ENCODE data around the gene RAB31.

The RAB31 gene

DNA sequence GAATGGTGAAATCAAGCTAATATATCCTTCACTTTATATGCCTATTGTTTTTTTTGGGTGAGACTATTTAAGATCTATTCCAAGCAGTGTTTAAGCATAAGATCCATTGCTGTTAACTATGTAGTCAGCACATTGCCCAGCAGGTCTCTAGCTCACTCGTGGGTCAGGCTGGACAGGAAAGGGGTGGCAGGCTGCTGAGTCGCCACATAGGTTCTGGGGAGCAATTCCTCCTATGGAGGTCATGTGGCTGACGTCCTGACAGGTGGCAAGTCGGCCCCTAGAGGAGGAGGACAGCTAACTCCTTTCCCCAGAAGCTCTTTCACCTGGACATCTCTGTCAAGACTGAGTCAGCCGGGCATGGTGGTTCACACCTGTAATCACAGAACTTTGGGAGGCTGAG lies 13.9 kb upstream of the RAB31 start:
- no peak for DNase-seq

DNA sequence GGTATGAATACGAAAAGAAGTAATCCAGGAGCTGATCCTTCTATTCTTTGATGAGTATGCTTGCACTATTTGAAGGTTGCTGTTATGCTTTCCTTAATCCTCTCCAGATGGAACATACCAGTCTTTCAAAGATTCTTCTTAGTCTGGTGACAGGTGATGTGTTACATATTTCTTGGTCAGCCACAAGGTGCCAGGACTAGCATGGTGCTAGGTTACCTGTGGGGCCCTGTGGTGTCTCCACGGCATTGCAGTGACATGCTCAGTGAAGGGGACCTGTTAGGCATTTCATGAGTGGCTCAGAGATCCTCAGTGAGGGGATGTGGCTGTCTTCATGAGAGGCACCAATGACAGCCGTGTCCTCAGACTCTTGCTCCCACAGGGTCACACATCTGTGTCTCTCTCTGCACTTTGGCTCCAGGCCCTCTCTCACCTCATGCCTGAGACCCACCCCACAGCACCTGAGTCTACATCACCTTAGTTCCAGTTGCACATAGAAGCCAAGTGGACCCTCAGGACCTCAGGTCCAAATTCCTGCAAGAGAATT lies 13.1 kb upstream of the RAB31 start:
- no peak for DNase-seq

DNA sequence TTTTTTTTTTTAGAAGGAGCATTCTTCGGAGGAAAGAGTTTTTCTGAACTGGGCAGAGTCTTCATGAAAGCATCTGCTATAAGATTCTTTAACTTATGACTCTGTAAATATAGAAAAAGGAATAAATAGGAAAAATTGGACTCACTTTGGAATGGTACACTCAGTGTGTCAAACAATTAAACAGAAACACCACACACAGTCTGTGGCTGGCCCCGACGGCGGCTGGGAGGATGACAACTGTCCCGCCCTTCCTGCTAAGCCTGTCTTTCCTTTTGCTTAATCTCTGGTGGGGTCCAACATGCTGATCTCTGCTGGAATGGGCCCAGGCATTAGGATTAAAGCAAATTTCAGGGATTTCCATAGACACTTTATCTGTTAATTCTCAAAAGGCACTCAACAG lies 12.5 kb upstream of the RAB31 start:
- DNase-seq: no peak

DNA sequence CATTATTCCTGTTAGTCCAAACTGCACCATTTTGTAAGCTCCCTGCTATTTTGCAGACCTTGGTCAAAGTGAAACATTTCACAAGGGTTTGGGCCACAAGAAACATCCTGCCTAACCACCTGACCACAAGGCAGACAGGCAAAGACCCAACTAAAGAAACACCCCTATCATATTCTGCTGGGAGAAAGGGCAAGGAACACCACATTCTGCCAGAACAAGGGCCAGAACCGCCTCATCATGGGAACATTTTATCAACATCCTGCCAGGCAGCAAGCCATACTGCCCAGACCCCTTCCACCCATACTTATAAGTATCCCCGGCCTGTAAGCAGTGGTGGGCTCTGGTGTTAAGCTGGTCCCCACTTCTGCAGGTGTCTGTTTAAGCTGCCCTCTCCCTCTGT lies 12.0 kb upstream of the RAB31 start:
- no peak for DNase-seq

DNA sequence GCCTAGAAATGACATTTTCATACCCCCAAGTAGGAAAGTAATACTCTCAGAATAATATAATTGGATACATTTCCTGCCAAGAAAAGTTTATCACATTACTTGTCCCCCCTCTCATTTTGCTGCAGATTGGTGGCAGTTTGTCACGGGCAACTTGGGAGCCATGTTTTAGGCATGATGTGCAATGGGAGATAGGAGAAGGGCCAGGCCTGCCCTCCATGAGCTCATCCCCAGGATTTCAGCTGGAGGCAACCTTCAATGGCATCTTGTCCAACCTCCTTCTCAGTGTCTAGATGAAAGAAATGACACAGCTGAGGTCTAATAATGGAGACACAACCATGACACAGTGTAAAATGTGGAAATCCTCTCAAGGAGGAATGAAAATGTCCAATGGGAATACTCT lies 11.4 kb upstream of the RAB31 start:
- DNase-seq: no peak

DNA sequence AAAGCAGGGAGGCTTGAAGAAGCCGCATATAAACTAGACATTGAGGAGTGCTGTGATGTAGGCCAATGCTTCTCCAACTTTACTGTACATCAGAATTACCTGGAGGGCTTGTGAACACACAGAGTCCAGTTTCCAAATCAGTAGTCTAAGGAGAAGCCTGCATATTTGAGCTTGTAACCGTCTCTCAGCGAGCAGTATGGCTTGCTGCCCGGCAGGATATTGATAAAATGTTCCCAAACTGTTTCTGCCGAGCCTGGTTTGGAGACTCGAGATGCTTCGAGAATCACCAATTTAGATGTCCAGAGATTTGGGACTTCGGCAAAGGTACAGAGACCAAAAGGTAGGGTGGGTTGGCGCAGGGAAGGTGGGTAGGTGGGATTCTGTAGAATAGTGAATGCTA lies 11.0 kb upstream of the RAB31 start:
- no peak for DNase-seq

DNA sequence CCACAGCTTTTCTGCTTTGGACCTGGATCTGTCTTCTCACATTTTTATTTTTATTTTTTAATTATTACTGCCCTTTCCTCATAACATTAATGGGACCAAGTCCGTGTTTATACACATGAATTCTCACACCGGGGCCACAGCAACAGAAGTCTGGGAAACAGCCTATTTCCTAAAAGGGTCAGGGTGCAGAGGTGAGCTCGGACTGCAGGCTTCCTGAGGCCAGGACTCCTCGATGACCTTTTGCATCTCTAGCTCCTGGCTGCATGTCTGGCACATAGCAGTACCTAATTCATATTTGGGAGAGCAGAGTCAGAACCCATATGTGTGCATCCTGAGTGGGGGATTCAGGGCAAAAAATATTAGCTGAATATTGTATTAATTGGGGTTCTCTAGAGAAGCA lies 9.6 kb upstream of the RAB31 start:
- no peak for DNase-seq

DNA sequence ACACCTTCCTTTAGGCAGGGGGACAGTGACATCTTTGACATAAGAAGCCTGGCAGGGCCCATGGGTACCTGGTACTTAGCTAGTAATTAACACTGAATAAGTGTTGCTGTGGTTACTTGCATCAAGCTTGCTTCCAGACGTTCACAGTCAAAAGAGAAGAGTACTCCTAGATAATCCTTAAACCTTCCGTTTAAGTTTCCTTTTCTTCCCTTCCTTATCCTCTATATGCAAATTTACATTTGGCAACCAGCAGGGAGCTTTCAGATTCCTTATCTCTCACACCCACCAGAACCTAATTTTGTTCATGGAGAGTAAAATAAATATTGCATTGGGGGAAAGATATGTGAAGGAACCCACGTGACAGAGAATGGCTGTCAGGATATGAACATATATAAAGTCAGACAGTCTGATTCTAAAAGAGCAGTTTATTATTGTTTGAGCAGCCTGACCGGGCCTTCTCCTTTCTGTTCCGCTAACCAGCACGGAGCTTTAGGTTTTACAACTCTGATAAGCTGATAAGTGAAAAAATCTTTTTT lies 7.8 kb upstream of the RAB31 start:
- peak in 1 of 2 donors; percentile 56 for DNase-seq

DNA sequence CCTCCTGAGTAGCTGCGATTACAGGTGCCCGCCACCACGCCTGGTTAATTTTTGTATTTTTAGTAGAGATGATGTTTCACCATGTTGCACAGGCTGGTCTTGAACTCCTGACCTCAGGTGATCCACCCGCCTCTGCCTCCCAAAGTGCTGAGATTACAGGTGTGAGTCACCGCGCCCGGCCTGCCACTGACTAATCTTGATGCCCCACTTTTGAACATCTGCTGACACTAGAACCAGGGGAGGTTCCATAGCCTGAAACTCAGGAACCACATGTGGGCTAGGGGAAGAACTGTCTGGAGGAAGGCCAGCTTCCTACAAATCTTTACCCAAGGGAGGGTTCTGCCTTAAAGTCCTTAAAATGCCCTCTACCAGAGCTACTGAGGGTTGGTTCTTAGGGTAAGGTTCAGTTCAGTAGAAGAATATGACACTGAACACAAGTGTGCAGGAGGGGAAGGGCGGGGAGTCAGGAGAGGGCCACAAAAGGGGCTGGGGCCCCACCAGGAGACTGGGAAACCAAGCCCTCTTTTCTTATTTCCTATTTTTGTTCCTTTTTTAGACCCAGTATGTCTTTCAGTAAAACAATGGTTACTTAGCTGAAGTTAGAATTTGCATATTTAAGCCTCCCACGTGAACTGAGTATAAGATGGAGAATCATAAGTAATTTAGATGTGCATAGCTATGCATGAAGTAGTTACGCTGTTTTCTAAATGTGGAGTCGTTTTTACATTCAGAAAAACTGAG lies 6.3 kb upstream of the RAB31 start:
- DNase-seq: peak; percentile 56 to 75

DNA sequence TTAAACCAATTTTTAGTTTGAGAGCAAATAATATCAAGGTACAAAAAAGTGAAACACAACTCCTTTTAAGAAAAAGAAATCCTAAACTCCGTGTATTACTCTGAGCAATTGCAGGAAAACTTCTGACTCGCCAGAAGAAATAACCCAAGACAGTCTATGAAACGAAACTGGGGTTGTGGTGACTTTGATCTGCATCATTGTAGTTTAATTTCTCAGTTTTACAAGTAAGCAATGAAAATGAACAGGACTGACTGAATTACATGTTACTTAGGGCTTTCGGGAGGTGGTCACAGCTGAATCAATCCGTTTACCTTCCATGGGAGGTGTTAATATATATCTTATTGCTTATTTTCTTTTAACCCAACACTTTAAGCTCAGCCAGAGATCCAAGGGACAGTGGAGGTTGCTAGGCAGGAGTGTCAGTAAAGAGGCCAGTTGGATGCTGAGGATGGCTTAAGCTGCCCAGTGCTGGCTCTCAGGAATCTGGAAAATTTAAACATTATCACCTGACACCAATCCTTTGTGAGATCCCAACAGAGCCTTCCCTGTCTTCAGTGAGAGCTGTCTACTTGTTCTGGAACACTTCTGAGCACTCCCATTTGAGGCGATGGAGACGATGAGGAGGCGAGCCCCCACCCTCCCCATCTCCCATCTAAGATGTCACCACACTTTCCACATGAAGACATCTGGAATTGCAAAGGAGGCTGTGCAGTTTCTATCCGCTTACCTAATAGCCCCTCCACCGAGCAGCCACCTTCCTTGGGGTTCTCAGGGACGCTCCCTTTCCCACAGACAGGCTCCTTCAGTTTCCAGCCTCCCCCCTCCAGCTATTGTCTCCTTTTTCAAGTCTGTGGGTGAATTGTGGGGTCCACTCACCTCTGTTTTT lies 3.6 kb upstream of the RAB31 start:
- no peak for DNase-seq

DNA sequence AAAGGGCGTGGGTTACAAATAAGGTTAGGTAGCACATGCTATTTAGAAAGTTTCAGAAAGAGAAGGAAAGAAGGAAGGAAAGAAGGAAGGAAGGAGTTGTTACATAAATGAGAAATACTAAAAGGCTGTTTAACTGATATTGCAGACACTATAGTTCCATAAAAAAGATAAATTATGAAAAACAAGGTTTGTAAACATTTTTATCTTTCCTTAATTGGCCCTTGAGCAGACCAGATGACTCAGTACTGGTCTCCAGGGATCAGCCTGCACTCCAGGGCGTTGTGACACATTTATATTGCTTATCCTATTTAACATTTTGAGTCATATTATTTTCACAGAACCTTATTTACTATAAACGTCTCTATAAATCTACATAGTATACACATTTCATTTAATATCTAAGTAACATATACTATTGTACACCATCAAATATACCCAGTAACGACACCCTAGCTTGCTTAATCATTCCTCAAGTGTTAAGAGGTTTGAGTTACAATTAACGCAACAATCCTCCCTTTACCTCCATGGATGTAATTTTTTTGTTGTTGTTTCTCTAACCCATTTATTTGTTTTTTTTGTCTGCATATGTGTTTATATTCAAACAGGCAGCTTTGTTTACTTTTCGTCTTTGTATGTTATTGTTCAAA lies 2.8 kb upstream of the RAB31 start:
- no peak for DNase-seq

DNA sequence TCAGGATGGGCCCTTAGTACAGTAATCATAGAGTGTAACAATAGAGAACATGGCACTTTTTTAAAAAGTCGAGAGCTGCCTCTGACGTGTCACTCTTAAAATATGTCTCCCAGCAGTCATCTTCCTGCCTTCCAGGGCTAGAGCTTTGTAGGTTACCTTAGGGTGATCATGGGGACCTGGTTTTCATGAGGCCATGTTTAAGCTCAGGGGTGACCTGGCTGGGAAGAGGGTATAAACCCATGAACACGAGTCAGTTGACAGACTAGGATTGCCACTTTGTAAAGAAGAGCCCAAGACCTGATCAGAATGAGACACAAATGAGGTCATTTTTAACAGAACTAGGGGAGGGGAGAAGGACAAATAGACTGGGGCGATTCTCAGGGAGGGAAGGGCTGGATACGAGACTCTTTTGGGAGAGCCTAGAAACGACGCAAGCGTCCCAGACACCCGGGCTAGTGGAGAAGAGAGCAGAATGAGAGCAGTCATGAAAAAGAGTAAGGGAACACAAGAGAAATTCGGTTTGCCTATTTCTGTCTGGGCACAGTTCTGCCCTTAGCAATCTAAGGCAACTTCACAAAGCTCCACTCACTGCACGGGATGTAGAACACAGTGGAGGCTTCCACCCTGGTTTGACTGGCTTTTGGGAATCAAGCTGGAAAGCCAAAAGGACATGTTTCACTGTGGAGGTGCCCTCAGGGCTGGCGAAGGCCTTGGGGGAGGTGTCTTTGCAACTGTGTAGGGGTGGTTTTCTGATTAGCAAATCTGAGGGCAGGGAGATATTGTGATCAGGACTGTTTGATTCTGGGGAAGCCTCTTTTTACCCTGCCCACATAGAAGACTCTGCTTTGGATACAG lies 1.8 kb upstream of the RAB31 start:
- no peak for DNase-seq

DNA sequence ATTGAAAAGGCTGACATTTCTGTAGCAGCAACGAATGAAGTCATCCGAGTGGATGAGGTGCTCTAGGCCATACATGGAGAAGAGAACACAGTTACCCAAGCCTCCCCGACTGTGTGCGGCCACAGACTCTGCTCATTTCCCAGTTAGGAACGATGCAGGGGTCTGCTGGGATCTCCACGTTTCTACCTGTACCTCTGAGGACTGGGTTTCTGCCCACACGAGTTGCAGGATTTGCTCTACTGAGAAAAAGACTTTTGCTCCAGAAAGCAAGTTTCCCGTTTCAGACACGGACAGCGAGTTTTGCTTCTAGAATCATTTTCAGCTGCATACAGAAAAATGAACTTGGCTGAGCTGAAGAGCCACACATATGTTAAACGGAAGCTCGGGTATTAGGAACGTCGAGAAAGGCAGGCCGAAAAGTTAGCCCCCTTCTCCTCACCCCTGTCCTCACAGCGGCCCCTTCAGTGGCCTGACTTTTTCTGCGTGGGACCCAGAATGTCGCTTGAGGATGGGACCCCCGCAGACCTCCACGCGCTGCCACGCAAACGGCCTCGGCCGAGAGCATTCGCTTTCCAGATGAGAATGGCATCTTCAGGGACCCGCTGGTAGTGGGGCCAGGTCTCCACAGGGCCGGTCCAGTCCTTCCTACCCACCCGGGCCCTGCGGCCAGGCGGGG lies 582 bp upstream of the RAB31 start:
- DNase-seq: no peak

DNA sequence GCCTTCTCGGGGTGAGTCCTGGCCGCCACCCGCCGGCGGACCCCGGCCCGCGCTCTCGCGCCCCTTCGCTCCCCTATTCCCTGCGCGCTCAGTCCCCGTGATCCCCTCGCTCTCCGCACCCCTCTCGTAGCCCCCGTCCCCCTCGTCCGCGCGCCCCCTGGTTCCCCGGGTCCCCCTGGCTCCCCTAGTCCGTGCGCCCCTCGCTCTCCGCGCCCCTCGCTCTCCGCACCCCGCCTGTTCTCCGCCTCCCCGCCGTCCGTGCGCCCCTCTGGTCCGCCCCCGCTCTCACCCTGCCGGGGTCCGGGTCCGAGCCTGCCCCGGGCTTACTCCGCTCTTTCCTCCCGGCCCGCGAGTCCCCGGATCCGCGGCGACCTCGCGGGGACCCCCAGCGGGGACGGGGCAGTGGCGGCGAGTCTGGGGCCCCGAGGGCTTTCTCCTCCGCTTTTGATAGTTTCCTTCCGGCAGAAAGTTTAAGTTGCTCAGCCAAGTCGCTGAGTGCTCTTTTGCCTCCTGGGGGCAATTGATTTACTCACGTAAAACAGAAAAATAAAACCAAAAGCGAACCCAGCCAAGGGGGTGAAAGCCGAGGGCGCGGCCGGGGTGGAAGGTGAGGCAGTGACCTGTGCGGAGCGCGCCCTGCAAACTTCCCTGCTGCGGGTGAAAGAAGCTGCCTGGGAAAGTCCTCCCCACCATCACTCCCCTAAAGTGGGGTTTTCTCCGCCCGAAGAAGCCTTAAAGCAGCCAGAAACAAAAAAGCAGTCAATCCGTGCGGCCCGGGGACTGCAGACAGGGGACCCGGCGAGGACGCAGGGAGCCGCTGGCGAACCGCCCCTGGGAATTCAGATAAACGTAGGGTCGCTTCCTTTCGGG lies 568 bp downstream of the RAB31 start:
- DNase-seq: peak in 1 of 2 donors; percentile 38

DNA sequence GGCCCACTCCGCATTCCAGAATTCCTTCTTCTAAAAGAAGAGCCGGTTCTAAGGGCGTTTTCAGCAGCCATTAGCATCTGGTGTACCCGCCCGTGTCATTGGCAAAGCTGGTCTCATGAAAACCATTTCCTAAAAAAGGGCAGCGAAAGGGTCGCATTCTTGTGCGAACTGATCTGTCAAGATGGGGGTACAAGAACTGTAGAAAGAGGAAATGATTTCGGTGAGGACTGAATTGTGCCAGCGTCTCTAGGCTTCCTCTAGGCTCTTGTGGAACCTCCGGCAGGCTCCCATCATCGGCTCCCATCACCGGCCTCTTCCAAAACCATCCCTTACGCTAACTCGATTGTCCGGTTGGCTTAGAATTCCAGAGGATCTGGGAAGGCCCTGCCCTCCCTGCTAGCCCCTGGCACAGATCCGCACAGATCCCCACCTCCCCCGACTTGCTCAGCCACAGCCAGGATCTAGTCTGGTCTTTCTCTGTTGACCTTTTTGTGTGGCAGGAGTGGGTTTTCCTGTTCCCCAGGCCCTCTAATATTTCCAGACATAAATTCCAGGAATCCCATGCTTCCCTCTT lies 1.3 kb downstream of the RAB31 start:
- peak in 1 of 2 donors; percentile 38 for DNase-seq

DNA sequence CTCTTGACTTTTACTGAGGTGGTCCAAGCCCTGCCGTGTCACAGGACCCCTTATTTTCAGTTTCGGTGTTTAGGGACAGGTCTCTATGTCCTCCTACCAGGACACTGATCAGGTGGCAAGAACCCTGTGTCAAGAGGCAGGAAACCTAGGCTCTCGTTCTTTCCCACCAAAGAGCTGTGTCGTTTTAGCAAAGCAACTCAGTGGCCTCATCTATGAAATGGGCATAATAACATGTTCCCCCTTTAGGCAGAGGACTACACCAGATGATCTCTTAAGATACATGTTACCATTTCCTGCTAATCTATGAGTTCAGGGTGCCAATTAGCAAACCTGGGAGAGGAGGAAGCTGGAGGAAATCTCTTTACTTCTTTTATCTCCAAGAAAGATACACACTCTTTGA lies 1.9 kb downstream of the RAB31 start:
- no peak for DNase-seq

DNA sequence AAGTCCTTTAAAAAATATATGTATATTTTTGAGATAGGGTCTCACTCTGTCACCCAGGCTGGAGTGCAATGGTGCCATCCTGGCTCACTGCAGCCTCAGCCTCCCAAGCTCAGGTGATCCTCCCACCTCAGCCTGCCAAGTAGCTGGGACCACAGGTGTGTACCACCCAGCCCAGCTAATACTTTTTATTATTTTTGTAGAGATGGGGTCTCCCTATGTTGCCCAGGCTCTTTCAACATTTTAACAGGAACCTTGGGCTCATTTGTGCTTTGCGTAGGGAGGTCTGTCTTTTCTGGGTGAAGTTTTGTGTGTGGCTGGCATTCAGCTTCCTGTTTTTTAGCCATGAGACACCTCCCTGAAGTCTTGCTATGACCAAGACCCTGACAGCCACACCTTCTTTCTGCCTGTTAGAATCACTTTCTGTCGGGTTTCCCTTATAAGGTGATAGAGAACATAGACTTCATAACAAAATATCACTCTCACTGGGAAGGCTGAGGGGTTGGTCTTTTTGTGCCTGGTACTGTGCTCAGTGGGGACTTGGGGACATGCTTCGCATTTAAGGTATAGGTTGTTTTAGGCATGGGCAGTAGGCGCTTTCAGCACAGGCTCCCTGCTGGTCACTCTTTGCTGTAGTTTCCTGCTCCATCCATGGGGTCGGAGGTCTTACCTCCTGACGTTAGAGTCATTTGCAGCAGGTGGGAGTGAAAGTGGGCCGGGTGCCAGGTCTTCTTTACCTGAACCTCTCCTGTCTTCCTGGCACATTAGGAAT lies 3.4 kb downstream of the RAB31 start:
- DNase-seq: peak; percentile 66 to 86

DNA sequence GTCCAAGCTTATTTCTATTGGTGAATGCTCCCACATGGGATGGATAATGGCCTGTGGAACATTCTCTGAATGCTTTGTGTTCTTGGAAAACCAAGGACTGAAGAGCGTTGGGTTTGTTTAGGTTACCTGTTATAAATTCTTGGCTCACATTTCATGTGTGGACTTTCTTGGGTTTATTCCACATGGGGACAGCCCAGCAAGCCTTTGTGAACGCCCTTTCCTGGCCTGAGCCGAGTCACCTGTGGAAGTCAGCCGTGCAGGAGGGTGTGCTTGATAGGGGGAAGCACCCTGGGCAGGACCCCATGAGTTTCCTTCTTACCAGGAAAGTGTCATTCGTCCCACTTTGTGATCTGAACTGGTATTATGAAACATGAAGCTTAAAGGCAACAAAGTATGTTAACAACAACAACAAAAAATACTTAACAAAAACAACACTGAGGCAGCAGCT lies 4.1 kb downstream of the RAB31 start:
- no peak for DNase-seq

DNA sequence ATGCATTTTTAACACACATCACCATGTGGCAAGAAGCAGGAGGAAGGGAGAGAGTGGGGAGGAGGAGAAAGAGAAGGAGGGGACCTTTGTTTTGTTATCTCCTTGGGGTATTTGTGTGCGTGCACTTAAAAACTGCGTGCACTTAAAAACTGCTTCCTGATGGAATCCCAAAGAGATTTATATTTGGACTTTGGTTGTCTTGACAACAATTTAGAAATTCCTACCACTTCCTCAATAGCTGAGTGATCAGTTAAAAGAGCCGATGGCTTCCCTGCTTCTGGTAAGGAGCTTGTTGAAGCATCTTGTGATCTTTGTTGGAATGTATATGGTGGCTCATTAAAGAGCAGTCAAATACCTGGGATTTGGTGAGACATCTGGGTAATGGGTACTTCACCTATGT lies 4.5 kb downstream of the RAB31 start:
- DNase-seq: peak; percentile 54 to 69

Measured in inflammatory macrophage treated with lipopolysaccharide for 1 hour (primary cell).